ENCODE measurements around the gene SAP30BP. TPM values are rescaled to one million over a fixed set of nuclear protein-coding genes. Genes with fewer than 3 reads are reported as not detected.
A peak's percentile ranks its signal among the peaks of the same experiment; 100 is the strongest.

Gene SAP30BP
- total RNA-seq, 1 experiment from 2014 or later, result 85.1 TPM

- DNase-seq (ENCODE audit: low read depth, low spot score), result no peak
- in situ Hi-C loops (cut with HindIII; ENCODE audit: low pct_unique_long_range_greater_than_20kb, low sequenced_read_pairs), result no loop called here
Observed at GRCh38 chr17:75642784-75643642, 24.1 kb upstream of the SAP30BP start.

DNA sequence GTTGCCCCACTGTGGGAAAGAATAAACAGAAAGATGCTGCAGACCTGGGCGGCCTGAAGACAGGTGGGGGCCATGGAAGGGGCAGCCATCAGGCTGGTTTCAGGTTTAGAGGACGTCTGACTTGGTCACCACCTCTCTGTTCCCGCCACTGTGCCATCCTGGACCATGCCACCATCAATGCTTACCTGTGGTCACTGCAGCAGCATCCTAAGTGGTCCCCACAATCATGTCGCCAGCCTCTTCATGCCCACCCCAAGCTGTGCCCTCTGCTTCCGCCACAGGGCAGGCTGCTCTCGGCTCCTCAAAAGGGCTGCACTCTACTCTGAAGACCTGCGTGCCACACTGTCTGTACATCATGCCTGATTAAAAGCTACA, 23.5 kb upstream of the SAP30BP start:
- DNase-seq (ENCODE audit: low read depth, low spot score), result no peak
- in situ Hi-C loops (cut with HindIII; ENCODE audit: low pct_unique_long_range_greater_than_20kb, low sequenced_read_pairs), result no loop called here

GRCh38 chr17:75645501-75645888, 21.6 kb upstream of the SAP30BP start:
- no peak for DNase-seq (ENCODE audit: low read depth, low spot score)
- in situ Hi-C loops (cut with HindIII; ENCODE audit: low pct_unique_long_range_greater_than_20kb, low sequenced_read_pairs), result no loop called here

- no peak for DNase-seq (ENCODE audit: low read depth, low spot score)
- in situ Hi-C loops (cut with HindIII; ENCODE audit: low pct_unique_long_range_greater_than_20kb, low sequenced_read_pairs), result no loop called here
Observed at GRCh38 chr17:75645889-75646637, 21.1 kb upstream of the SAP30BP start.

GRCh38 chr17:75646638-75646992, 20.5 kb upstream of the SAP30BP start:
- in situ Hi-C loops (cut with HindIII; ENCODE audit: low pct_unique_long_range_greater_than_20kb, low sequenced_read_pairs), result no loop called here
- no peak for DNase-seq (ENCODE audit: low read depth, low spot score)

DNA sequence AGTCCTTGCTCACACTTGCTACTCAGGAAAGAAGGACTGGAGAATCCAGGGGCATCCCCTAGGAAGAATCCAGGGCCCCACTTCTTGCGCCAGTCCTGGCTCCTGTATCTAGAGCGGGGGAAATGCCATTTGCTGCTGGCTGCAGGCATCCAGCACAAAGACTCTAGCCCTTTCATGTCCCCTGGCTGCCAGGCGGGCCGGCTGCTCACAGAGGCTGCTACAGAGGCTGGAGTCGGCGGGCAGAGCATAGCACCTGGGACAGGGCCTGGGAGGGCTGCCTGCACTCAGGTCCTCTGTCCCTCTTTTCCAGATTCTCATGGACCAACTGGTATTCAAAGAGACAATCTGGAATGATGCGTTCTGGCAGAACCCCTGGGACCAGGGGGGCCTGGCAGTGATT, 20.1 kb upstream of the SAP30BP start:
- no peak for DNase-seq (ENCODE audit: low read depth, low spot score)
- in situ Hi-C loops (cut with HindIII; ENCODE audit: low pct_unique_long_range_greater_than_20kb, low sequenced_read_pairs), result no loop called here

DNA sequence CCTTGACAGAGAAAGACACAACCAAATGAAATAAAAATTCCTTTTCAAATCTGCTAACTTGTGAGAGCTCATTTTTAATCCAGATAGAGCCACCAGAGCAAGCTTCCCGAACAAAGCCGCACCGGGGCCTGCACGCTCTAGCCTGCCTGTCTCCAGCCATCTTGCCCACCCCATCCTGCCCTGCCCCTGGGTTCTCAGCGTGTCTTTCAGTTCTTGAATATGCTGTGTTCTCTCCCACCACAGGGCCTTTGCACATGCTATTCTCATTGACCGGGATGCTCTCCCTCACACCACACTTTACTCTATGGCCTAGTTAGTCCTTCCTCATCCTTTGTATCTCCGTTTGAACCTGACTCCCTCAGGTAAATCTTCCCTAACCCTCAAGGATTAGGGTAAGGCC, 19.2 kb upstream of the SAP30BP start:
- DNase-seq (ENCODE audit: low read depth, low spot score), result no peak
- in situ Hi-C loops (cut with HindIII; ENCODE audit: low pct_unique_long_range_greater_than_20kb, low sequenced_read_pairs), result no loop called here

DNA sequence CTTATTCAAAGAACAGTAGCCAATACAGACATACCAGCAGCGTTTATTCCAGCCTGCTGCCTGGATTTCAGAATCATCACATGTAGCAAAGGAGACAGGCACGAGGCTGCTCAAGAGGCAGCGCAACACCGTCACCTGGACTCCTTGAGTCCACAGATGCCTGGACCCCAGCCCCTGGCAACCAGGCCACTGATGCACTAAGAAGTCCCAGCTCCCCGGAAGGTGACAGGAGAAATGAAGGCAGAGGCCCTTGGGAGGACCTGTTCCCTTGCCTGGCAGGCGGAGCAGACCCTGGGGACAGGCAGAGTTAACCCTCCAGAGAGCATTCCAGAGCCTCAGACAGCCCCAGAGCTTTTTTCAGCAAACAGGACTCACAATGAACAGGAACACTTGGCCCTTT, 17.5 kb upstream of the SAP30BP start:
- in situ Hi-C loops (cut with HindIII; ENCODE audit: low pct_unique_long_range_greater_than_20kb, low sequenced_read_pairs), result no loop called here

DNA sequence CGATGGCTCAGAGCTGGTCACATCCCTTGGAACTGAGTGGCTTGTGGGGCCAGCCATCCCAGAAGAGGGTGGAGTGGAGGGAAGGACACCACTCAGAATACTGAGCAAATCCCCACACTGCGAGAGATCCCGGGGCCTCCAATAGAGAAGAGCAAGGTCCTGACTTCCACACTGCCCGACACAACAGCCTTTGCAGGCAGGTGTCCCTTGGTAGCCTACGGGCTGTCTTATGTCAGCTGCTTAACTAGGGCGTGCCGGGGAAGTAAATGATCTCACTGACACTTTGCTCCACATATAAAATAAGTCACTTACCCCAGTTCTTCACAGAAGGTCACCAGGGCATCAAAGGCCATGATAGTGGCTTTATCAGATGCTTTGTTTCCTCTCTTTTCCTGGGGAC, 16.3 kb upstream of the SAP30BP start:
- no peak for DNase-seq (ENCODE audit: low read depth, low spot score)
- in situ Hi-C loops (cut with HindIII; ENCODE audit: low pct_unique_long_range_greater_than_20kb, low sequenced_read_pairs), result no loop called here

More for the DNA sequence above, 17.5 kb upstream of the SAP30BP start:
- DNase-seq (ENCODE audit: low read depth, low spot score), result no peak

- in situ Hi-C loops (cut with HindIII; ENCODE audit: low pct_unique_long_range_greater_than_20kb, low sequenced_read_pairs), result no loop called here
- DNase-seq (ENCODE audit: low read depth, low spot score), result no peak
Observed at GRCh38 chr17:75652341-75652740, 14.8 kb upstream of the SAP30BP start.

GRCh38 chr17:75652934-75653549, 14.1 kb upstream of the SAP30BP start:
- peak; percentile 76 for DNase-seq (ENCODE audit: low read depth, low spot score)
- in situ Hi-C loops (cut with HindIII; ENCODE audit: low pct_unique_long_range_greater_than_20kb, low sequenced_read_pairs), result no loop called here

GRCh38 chr17:75654176-75654575, 13.0 kb upstream of the SAP30BP start:
- in situ Hi-C loops (cut with HindIII; ENCODE audit: low pct_unique_long_range_greater_than_20kb, low sequenced_read_pairs), result no loop called here

GRCh38 chr17:75658237-75658636, 8.9 kb upstream of the SAP30BP start:
- DNase-seq (ENCODE audit: low read depth, low spot score), result no peak
- in situ Hi-C loops (cut with HindIII; ENCODE audit: low pct_unique_long_range_greater_than_20kb, low sequenced_read_pairs), result no loop called here

More at GRCh38 chr17:75654176-75654575, 13.0 kb upstream of the SAP30BP start:
- DNase-seq (ENCODE audit: low read depth, low spot score), result peak; percentile 49

- in situ Hi-C loops (cut with HindIII; ENCODE audit: low pct_unique_long_range_greater_than_20kb, low sequenced_read_pairs), result no loop called here
- peak; percentile 97 for DNase-seq (ENCODE audit: low read depth, low spot score)
Observed at GRCh38 chr17:75661531-75661930, 5.6 kb upstream of the SAP30BP start.

DNA sequence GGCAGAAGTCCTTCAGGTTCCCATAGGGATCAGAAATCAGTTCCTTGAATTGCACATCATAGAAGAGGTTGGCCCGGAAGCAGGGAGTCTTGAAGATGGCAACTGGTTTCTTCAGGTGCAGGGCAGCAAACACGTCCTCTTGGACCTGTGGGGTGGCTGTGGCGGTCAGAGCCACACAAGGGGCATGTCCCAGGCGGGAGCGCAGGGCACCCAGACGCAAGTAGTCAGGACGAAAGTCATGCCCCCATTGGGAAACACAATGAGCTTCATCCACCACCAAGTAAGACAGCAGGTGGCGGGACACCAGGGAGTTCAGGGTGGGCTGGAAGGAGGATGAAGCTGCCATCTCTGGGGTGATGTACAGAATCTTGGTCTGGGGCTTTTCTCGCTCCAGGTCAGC, 4.6 kb upstream of the SAP30BP start:
- in situ Hi-C loops (cut with HindIII; ENCODE audit: low pct_unique_long_range_greater_than_20kb, low sequenced_read_pairs), result no loop called here
- DNase-seq (ENCODE audit: low read depth, low spot score), result no peak

DNA sequence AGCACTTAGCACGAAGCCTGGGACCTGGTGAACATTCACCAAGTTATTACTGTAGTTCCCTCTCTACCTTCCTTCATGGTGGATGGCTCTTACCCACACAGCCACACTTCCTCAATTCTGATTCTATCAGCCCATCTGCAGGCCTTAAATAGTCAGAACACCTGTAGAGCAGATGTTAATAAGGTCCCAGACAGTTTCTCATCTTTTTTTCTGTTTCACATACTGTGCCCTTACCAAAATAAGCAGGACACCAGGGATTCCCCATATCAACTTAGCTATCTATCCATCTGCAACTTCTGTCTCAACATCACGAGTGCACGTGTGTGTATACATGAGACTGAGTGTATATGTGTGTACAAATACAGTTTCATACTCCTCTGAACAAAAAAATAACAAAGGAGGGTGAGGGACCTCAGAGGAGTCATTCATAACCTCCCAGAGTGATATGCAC, 3.0 kb upstream of the SAP30BP start:
- in situ Hi-C loops (cut with HindIII; ENCODE audit: low pct_unique_long_range_greater_than_20kb, low sequenced_read_pairs), result no loop called here
- DNase-seq (ENCODE audit: low read depth, low spot score), result no peak

- DNase-seq (ENCODE audit: low read depth, low spot score), result no peak
- in situ Hi-C loops (cut with HindIII; ENCODE audit: low pct_unique_long_range_greater_than_20kb, low sequenced_read_pairs), result no loop called here
Observed at GRCh38 chr17:75665981-75666380, 1.2 kb upstream of the SAP30BP start.

GRCh38 chr17:75667825-75668224, 687 bp downstream of the SAP30BP start:
- in situ Hi-C loops (cut with HindIII; ENCODE audit: low pct_unique_long_range_greater_than_20kb, low sequenced_read_pairs), result no loop called here
- no peak for DNase-seq (ENCODE audit: low read depth, low spot score)
